OCI-LY7 (cell line): ENCODE measurements around the gene ARMC5. TPM values are rescaled to one million over a fixed set of nuclear protein-coding genes. Genes with fewer than 3 reads are reported as not detected.

Experiments used
- BruUV-seq: library from RNA; stranded (reverse); fragments of 400-500 nt; replicated peaks from 2 replicates; lab custom pipeline; 2021; lab: Mats Ljungman, UMichigan
- CTCF ChIA-PET: fragments of 300-600 bp; sonication (Branson Sonifier 250); formaldehyde crosslinking; loops from one replicate; lab custom pipeline; 2022; ENCODE audit warnings: antibody characterized with exemption; ENCODE audit not compliant: unreplicated experiment; lab: Charles Lee
- POLR2A ChIA-PET: fragments of 300-600 bp; sonication (Branson Sonifier 250); formaldehyde crosslinking; loops from one replicate; lab custom pipeline; 2022; ENCODE audit warnings: antibody characterized with exemption; lab: Charles Lee
- DNase-seq: peaks from one replicate; pipeline ENCODE4 v3.0.0-alpha.2; 2015; ENCODE audit warnings: low spot score
- H2AFZ ChIP-seq: fragments of 200-600 bp; sonication (generic), shearing (Covaris generic); 2 replicates; pipeline ENCODE4 v1.6.1; 2014; ENCODE audit warnings: mild to moderate bottlenecking, antibody characterized with exemption, low read length, moderate library complexity
- H3K27ac ChIP-seq: fragments of 200-600 bp; sonication (generic); 2 replicates; pipeline ENCODE4 v1.5.1; 2014; ENCODE audit warnings: mixed run types, low read depth, mild to moderate bottlenecking, moderate library complexity, low read length, inconsistent platforms; ENCODE audit not compliant: poor library complexity, severe bottlenecking
- H3K36me3 ChIP-seq: fragments of 200-600 bp; sonication (generic); 2 replicates; pipeline ENCODE4 v1.6.1; 2014; ENCODE audit warnings: mild to moderate bottlenecking, antibody characterized with exemption, low read length, moderate library complexity, mixed read lengths; ENCODE audit not compliant: insufficient read depth
- H3K4me1 ChIP-seq: fragments of 200-600 bp; sonication (generic); 2 replicates; pipeline ENCODE4 v1.5.1; 2014; ENCODE audit warnings: mild to moderate bottlenecking, low read length; ENCODE audit not compliant: insufficient read depth, poor library complexity, severe bottlenecking
- H3K4me2 ChIP-seq: fragments of 200-600 bp; sonication (generic); 2 replicates; pipeline ENCODE4 v1.6.1; 2014; ENCODE audit warnings: mild to moderate bottlenecking, low read length
- H3K4me3 ChIP-seq: fragments of 200-600 bp; sonication (generic); 2 replicates; pipeline ENCODE4 v1.5.1; 2014; ENCODE audit warnings: mild to moderate bottlenecking, low read depth, low read length; ENCODE audit not compliant: poor library complexity, severe bottlenecking
- H3K79me2 ChIP-seq: fragments of 200-600 bp; sonication (generic); 2 replicates; pipeline ENCODE4 v1.6.1; 2016; ENCODE audit warnings: low read depth, mild to moderate bottlenecking, low read length, moderate library complexity, mixed read lengths; ENCODE audit not compliant: insufficient read depth
- H3K9me2 ChIP-seq: fragments of 200-600 bp; sonication (generic); 2 replicates; pipeline ENCODE4 v1.6.1; 2016; ENCODE audit warnings: mild to moderate bottlenecking, low read length, mixed read lengths; ENCODE audit not compliant: insufficient read depth
- H3K9me3 ChIP-seq: fragments of 200-600 bp; sonication (generic); 2 replicates; pipeline ENCODE4 v1.6.1; 2014; ENCODE audit warnings: mild to moderate bottlenecking, mixed run types, low read length, mixed read lengths
- H4K20me1 ChIP-seq: fragments of 200-600 bp; sonication (generic); 2 replicates; pipeline ENCODE4 v1.6.1; 2014; ENCODE audit warnings: mild to moderate bottlenecking, antibody characterized with exemption, low read length, moderate library complexity, mixed read lengths; ENCODE audit not compliant: insufficient read depth
- EZH2phosphoT487 ChIP-seq: fragments of 200-600 bp; sonication (generic); IDR thresholded peaks from 2 replicates; pipeline ENCODE4 v1.6.1; 2018; ENCODE audit warnings: low read depth, borderline replicate concordance, mild to moderate bottlenecking, mixed run types, antibody characterized with exemption, low read length, moderate library complexity, mixed read lengths
- intact Hi-C: fragments of 100-400 bp; cut with micrococcal nuclease; formaldehyde crosslinking; loops from one replicate; pipeline ENCODE4 v1.10.0; 2022; ENCODE audit not compliant: unreplicated experiment
- total RNA-seq, 2 experiments: library from RNA; depleted of rRNA in 1 of 2; stranded (reverse); fragments of >200 nt in 1 of 2; shearing (Covaris generic) in 1 of 2; gene quantifications; 2 replicates each; pipeline ENCODE4 v1.2.3, GENCODE V29; 2014 to 2022
- TF ChIP-seq, protein P1 (sequence below): fragments of 200-600 bp; sonication (generic); conservative IDR thresholded peaks from 2 replicates; pipeline ENCODE4 v1.5.1; 2014; ENCODE audit warnings: mild to moderate bottlenecking, antibody characterized with exemption, low read length, moderate library complexity, mixed read lengths

The ARMC5 gene
- total RNA-seq, 2 experiments from 2014 or later, result 6.4 to 8.8 TPM

DNA sequence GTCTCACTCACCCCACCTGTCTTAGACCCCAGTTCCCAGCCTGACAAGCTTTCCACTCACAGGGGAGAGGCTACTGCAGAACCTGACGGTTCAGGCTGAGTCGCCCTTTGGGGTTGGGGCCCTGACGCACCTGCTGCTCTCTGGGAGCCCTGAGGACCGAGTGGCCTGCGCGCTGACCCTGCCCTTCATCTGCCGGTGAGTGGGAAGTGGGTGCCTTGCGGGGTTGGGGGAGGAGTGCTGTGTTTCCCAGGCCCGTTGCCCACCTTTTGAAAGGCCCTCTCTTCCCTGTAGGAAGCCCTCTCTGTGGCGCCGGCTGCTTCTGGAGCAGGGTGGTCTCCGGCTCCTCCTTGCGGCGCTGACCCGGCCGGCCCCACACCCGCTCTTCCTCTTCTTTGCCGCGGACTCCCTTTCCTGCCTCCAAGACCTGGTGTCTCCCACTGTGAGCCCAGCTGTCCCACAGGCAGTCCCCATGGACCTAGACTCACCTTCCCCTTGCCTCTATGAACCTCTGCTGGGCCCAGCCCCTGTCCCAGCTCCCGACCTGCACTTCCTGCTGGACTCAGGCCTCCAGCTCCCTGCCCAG is 6.6 kb downstream of the ARMC5 start:
- Histone ChIP-seq H3K4me1 (peaks cover 10% of the 10 kb centered on the region), H3K9me3 (no peaks in the 10 kb centered on the region), H3K27ac (no peak overlapping the region), H4K20me1 (peaks cover 4% of the 10 kb centered on the region; the same call in 1 of the 2 replicates), H3K79me2 (no peaks in the 10 kb centered on the region), H3K36me3 (no peaks in the 10 kb centered on the region), H3K4me3 (no peak overlapping the region), H3K4me2 (no peak overlapping the region), H3K9me2 (no peaks in the 10 kb centered on the region), H2AFZ (no peak overlapping the region)
- no TSS peak for BruUV-seq
- POLR2A ChIA-PET, result no interaction called here
- intact Hi-C loops, result no loop called here
- no peak for DNase-seq
- TF ChIP-seq, protein P1, sequence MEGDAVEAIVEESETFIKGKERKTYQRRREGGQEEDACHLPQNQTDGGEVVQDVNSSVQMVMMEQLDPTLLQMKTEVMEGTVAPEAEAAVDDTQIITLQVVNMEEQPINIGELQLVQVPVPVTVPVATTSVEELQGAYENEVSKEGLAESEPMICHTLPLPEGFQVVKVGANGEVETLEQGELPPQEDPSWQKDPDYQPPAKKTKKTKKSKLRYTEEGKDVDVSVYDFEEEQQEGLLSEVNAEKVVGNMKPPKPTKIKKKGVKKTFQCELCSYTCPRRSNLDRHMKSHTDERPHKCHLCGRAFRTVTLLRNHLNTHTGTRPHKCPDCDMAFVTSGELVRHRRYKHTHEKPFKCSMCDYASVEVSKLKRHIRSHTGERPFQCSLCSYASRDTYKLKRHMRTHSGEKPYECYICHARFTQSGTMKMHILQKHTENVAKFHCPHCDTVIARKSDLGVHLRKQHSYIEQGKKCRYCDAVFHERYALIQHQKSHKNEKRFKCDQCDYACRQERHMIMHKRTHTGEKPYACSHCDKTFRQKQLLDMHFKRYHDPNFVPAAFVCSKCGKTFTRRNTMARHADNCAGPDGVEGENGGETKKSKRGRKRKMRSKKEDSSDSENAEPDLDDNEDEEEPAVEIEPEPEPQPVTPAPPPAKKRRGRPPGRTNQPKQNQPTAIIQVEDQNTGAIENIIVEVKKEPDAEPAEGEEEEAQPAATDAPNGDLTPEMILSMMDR, result no peak
- no peak for TF ChIP-seq EZH2phosphoT487
- CTCF ChIA-PET, result no interaction called here

DNA sequence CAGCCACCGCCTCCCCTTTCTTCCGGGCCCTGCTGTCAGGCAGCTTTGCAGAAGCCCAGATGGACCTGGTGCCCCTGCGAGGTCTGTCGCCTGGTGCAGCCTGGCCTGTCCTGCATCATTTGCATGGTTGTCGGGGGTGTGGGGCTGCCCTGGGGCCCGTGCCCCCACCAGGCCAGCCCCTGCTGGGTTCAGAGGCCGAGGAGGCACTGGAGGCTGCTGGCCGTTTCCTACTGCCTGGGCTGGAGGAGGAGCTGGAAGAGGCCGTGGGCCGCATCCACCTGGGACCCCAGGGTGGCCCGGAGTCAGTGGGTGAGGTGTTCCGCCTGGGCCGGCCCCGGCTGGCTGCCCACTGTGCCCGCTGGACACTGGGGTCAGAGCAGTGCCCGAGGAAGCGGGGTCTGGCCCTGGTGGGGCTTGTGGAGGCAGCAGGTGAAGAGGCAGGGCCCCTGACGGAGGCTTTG is 7.1 kb downstream of the ARMC5 start:
- no TSS peak for BruUV-seq
- intact Hi-C loops, result no loop called here

More for the DNA sequence above, 7.1 kb downstream of the ARMC5 start:
- CTCF ChIA-PET, result no interaction called here
- H3K27ac ChIP-seq, result no peak overlapping the region
- no peaks in the 10 kb centered on the region for H3K36me3 ChIP-seq
- no peaks in the 10 kb centered on the region for H4K20me1 ChIP-seq
- POLR2A ChIA-PET, result no interaction called here
- no peak overlapping the region for H3K4me3 ChIP-seq
- no peak for DNase-seq
- no peak for TF ChIP-seq EZH2phosphoT487
- TF ChIP-seq, protein P1, result no peak
- H2AFZ ChIP-seq, result no peak overlapping the region
- no peaks in the 10 kb centered on the region for H3K9me3 ChIP-seq
- no peaks in the 10 kb centered on the region for H3K9me2 ChIP-seq
- peaks cover 10% of the 10 kb centered on the region for H3K4me1 ChIP-seq
- no peaks in the 10 kb centered on the region for H3K79me2 ChIP-seq
- no peak overlapping the region for H3K4me2 ChIP-seq
